CD4-positive, CD25-positive, alpha-beta regulatory T cell (primary cell): ENCODE measurements around the gene SHROOM3. TPM values are rescaled to one million over a fixed set of nuclear protein-coding genes. Genes with fewer than 3 reads are reported as not detected.

Experiments
- ATAC-seq, 2 donors: fragments of 150-1000 bp; cut with Tn5 transposase; one replicate each; pipeline ENCODE4 v1.10.0; 2021; ENCODE audit warnings: low read depth in 2 of 2, moderate number of reproducible peaks in 2 of 2, moderate library complexity in 1 of 2
- DNase-seq, 3 donors: peaks; one replicate each; pipeline versions ENCODE4 v3.0.0 to v3.0.0-alpha.2; 2012 to 2022; ENCODE audit warnings: mixed read lengths in 1 of 3
- H3K27ac ChIP-seq: one replicate; pipeline ENCODE4 v1.7.0; 2013; ENCODE audit warnings: mild to moderate bottlenecking, low read length; ENCODE audit not compliant: insufficient read depth, poor library complexity, severe bottlenecking
- H3K27me3 ChIP-seq: one replicate; pipeline ENCODE4 v1.7.0; 2013; ENCODE audit warnings: low read length; ENCODE audit not compliant: control insufficient read depth, insufficient read depth
- H3K36me3 ChIP-seq: one replicate; pipeline ENCODE4 v1.7.0; 2013; ENCODE audit warnings: mild to moderate bottlenecking, low read length, moderate library complexity; ENCODE audit not compliant: control insufficient read depth, insufficient read depth
- H3K4me1 ChIP-seq: 2 replicates; pipeline ENCODE4 v1.7.0; 2013; ENCODE audit warnings: mild to moderate bottlenecking, low read length; ENCODE audit not compliant: insufficient read depth, control insufficient read depth, poor library complexity, severe bottlenecking
- H3K4me3 ChIP-seq: one replicate; pipeline ENCODE4 v1.7.0; 2013; ENCODE audit warnings: low read depth, mild to moderate bottlenecking, low read length, moderate library complexity
- H3K9me3 ChIP-seq, 2 experiments: 1 replicate in 1 of 2; 2 replicates in 1 of 2; pipeline ENCODE4 v1.7.0; 2013; ENCODE audit warnings: low read length in 2 of 2, mild to moderate bottlenecking in 1 of 2, moderate library complexity in 1 of 2; ENCODE audit not compliant: control insufficient read depth in 2 of 2
- H3K27ac Mint-ChIP-seq, 3 donors: one replicate each; pipeline ENCODE4 v1.8.0; 2020 to 2022; ENCODE audit warnings: mild to moderate bottlenecking in 3 of 3, mixed read lengths in 3 of 3, moderate library complexity in 2 of 3
- H3K27me3 Mint-ChIP-seq: one replicate; pipeline ENCODE4 v1.8.0; 2022; ENCODE audit warnings: mild to moderate bottlenecking, mixed read lengths
- H3K36me3 Mint-ChIP-seq: one replicate; pipeline ENCODE4 v1.8.0; 2020; ENCODE audit warnings: mixed read lengths
- H3K4me1 Mint-ChIP-seq, 4 donors: one replicate each; pipeline ENCODE4 v1.8.0; 2020 to 2022; ENCODE audit warnings: mixed read lengths in 4 of 4, mild to moderate bottlenecking in 1 of 4
- H3K4me3 Mint-ChIP-seq, 4 donors: one replicate each; pipeline ENCODE4 v1.8.0; 2020 to 2022; ENCODE audit warnings: mild to moderate bottlenecking in 4 of 4, mixed read lengths in 4 of 4, moderate library complexity in 3 of 4
- H3K9me3 Mint-ChIP-seq, 7 donors: one replicate each; pipeline ENCODE4 v1.8.0; 2020 to 2022; ENCODE audit warnings: mixed read lengths in 7 of 7, mild to moderate bottlenecking in 3 of 7, moderate library complexity in 2 of 7
- polyA plus RNA-seq, 4 donors: library from polyadenylated mRNA; unstranded; fragments of 300-500 nt; fragmentation: Illumina TruSeq; gene quantifications; one replicate each; pipeline ENCODE4 v1.2.3, GENCODE V29; 2021
- total RNA-seq: library from RNA; stranded (reverse); gene quantifications from one replicate; pipeline ENCODE4 v1.2.3, GENCODE V29; 2022

SHROOM3 gene
- total and polyA plus RNA-seq, 5 donors from 2014 or later = not detected

DNA sequence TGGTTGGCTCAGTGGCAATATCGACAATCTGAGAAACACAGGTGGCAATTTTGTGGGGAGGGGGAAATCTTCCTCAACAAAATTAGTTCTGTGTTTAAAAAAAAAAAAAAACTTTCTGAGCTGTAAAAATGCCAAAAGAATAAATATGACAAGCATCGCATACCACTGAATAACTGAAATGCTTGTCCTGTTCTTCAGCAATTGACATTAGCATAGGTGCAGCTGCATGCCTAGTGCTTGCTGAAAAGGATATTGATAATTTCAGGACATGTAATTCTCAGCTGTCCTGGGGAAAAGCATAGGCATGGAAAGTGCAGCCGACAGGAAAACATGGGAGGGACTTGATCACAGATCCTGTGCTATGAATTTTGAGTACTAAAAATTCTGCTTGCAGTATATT is 315.7 kb downstream of the SHROOM3 start:
- Mint-ChIP-seq H3K4me3 (no peak overlapping the region), H3K4me1 (no peaks in the 10 kb centered on the region), H3K27ac (no peak overlapping the region), H3K9me3 (peaks cover 0 to 9% (median 0%) of the 10 kb centered on the region in 7 donors), H3K27me3 (peaks cover 32% of the 10 kb centered on the region), H3K36me3 (no peaks in the 10 kb centered on the region)
- ATAC-seq = no peak
- no peak for DNase-seq
- Histone ChIP-seq H3K4me1 (no peaks in the 10 kb centered on the region), H3K4me3 (no peak overlapping the region), H3K27me3 (peaks cover 15% of the 10 kb centered on the region), H3K27ac (no peak overlapping the region), H3K9me3 (peaks cover 6 to 7% of the 10 kb centered on the region in 2 experiments), H3K36me3 (no peaks in the 10 kb centered on the region)

DNA sequence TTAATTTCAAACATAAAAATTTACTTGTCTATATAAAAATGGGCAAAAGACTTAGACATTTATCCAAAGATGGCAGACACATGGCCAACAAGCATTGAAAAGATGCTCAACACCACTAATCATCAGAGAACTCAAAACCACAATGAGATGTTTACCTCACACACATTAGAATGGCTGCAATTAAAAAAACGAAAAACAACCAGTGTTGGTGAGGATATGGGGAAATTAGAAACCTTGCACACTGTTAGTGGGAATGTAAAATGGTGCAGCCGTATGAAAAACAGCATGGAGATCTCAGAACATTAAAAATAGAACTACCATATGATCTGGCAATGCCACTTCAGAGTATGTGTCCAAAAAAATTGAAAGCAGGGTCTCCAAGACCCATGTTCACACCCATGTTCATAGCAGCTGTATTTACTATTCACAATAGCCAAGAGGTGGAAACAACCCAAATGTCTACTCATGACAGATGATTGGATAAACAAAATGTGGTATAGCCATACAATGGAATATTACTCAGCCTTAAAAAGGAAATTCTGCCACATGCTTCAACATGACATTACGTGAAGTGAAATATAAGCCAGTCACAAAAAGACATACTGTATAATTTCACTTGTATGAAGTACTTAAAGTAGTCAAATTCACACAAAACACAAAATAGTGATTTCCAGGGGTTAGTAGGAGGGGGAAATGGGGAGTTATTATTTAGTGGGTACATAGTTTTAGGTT is 316.7 kb downstream of the SHROOM3 start:
- Mint-ChIP-seq H3K27ac (no peak overlapping the region), H3K4me3 (no peak overlapping the region), H3K27me3 (peaks cover 33% of the 10 kb centered on the region), H3K36me3 (no peaks in the 10 kb centered on the region), H3K9me3 (peaks cover 0 to 9% (median 0%) of the 10 kb centered on the region in 7 donors), H3K4me1 (no peaks in the 10 kb centered on the region)
- Histone ChIP-seq H3K27me3 (peaks cover 17% of the 10 kb centered on the region), H3K4me1 (no peaks in the 10 kb centered on the region), H3K4me3 (no peak overlapping the region), H3K9me3 (peaks cover 6 to 7% of the 10 kb centered on the region in 2 experiments), H3K27ac (no peak overlapping the region), H3K36me3 (no peaks in the 10 kb centered on the region)
- ATAC-seq = no peak
- no peak for DNase-seq

DNA sequence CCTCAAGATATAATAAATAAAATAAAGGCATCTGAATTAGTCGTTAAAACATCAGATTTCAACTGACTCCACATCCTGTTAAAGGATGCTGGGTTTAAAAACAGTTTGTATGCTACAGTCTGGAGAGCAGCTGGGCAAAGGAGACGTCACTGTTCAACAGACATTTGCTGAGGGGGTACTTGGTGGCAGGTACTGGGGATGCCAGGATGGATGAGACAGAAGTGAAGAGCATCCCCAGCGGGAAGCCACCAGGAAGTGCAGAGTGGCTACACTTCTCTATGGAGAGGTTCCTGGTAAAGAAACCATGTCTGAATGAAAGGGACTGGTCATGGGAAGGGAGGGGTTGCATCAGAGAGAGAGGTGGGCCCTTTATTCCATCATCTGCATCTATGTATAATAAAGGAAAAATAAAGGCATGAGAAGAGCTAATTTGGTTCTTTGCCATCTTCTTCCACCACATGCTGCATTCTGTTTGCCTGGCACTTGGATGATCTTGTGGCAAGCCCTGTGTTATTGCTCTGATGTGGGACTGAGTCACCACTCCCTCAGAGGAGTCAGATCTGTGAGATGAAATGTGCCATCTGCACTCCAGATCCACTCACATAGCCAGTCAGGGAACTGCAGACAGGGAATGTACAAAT is 318.0 kb downstream of the SHROOM3 start:
- Mint-ChIP-seq H3K4me1 (no peaks in the 10 kb centered on the region), H3K36me3 (no peaks in the 10 kb centered on the region), H3K27ac (no peak overlapping the region), H3K27me3 (peaks cover 33% of the 10 kb centered on the region), H3K9me3 (peaks cover 0 to 9% (median 0%) of the 10 kb centered on the region in 7 donors), H3K4me3 (no peak overlapping the region)
- H3K4me3 ChIP-seq = no peak overlapping the region
- peaks cover 6 to 7% of the 10 kb centered on the region in 2 experiments for H3K9me3 ChIP-seq
- H3K4me1 ChIP-seq = no peaks in the 10 kb centered on the region
- H3K36me3 ChIP-seq = no peaks in the 10 kb centered on the region
- no peak overlapping the region for H3K27ac ChIP-seq
- DNase-seq (no peak), ATAC-seq (no peak)
- peaks cover 17% of the 10 kb centered on the region for H3K27me3 ChIP-seq

DNA sequence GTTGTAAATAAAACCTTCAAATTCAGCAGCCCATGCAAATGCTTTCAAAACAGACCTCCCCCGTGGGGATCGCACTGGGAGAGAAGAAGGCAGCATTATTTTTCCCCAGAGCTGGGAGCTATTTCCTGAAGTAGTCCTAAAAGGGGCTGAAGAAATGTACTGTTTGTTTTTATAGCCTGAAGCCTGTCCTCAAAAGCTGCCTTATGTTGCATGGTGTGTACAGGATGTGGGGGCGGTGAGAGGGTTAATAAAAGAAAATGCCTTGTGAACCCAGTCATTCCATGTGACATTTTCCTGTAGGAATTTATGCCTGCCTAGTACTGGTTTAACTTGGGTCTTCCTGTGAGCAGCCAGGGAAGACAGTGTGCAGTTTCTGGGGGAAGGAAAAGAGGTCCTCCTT is 318.8 kb downstream of the SHROOM3 start:
- ATAC-seq = no peak
- Mint-ChIP-seq H3K9me3 (peaks cover 0 to 9% (median 0%) of the 10 kb centered on the region in 7 donors), H3K4me1 (peaks cover 0 to 2% (median 0%) of the 10 kb centered on the region in 4 donors), H3K36me3 (no peaks in the 10 kb centered on the region), H3K27ac (no peak overlapping the region), H3K4me3 (no peak overlapping the region), H3K27me3 (peaks cover 32% of the 10 kb centered on the region)
- H3K4me3 ChIP-seq = no peak overlapping the region
- H3K9me3 ChIP-seq = peaks cover 6 to 7% of the 10 kb centered on the region in 2 experiments
- DNase-seq = no peak
- no peaks in the 10 kb centered on the region for H3K36me3 ChIP-seq
- H3K4me1 ChIP-seq = no peaks in the 10 kb centered on the region
- H3K27me3 ChIP-seq = peaks cover 17% of the 10 kb centered on the region
- no peak overlapping the region for H3K27ac ChIP-seq

DNA sequence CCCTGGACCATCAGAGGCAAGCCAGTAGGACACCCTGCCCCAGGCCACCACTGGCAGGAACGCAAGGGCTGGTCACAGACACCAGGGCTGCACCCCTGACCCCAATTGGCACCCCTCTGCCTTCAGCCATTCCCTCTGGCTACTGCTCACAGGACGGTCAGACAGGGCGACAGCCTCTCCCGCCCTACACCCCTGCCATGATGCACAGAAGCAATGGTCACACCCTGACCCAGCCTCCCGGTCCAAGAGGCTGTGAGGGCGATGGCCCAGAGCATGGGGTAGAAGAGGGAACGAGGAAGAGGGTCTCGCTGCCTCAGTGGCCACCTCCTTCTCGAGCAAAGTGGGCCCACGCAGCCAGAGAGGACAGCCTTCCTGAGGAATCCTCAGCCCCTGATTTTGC is 319.4 kb downstream of the SHROOM3 start:
- ATAC-seq (no peak), DNase-seq (no peak)
- Histone ChIP-seq H3K27me3 (peaks cover 15% of the 10 kb centered on the region), H3K9me3 (peaks cover 6 to 7% of the 10 kb centered on the region in 2 experiments), H3K36me3 (no peaks in the 10 kb centered on the region), H3K4me1 (no peaks in the 10 kb centered on the region), H3K4me3 (no peak overlapping the region), H3K27ac (no peak overlapping the region)
- H3K27me3 Mint-ChIP-seq = peaks cover 28% of the 10 kb centered on the region
- H3K36me3 Mint-ChIP-seq = no peaks in the 10 kb centered on the region
- no peak overlapping the region for H3K27ac Mint-ChIP-seq
- peaks cover 0 to 2% (median 0%) of the 10 kb centered on the region in 4 donors for H3K4me1 Mint-ChIP-seq
- no peak overlapping the region for H3K4me3 Mint-ChIP-seq
- peaks cover 0 to 9% (median 0%) of the 10 kb centered on the region in 7 donors for H3K9me3 Mint-ChIP-seq

DNA sequence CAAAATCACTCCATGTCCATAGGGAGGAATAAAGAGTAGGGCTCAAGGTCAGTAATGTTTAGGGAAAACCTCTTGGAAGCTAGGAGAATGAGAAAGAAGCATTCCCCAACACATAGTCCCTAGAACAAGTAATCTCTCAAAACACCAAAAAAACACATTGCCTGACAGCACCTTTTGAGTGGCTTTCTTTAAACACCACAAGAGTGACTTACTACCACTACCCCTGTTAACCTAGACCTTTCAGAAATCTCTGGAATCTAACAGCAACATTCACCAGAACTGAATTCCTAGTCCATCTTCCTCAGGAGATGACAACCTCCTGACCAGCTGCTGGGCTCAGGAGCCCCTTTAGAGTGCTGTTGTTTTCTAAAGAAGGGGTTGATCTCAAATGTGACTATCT is 320.7 kb downstream of the SHROOM3 start:
- Mint-ChIP-seq H3K36me3 (no peaks in the 10 kb centered on the region), H3K9me3 (peaks cover 0 to 9% (median 0%) of the 10 kb centered on the region in 7 donors), H3K27ac (no peak overlapping the region), H3K4me3 (no peak overlapping the region), H3K4me1 (peaks cover 0 to 2% (median 0%) of the 10 kb centered on the region in 4 donors), H3K27me3 (peaks cover 29% of the 10 kb centered on the region)
- no peaks in the 10 kb centered on the region for H3K36me3 ChIP-seq
- peaks cover 19% of the 10 kb centered on the region for H3K27me3 ChIP-seq
- ATAC-seq (no peak), DNase-seq (no peak)
- H3K27ac ChIP-seq = no peak overlapping the region
- H3K4me3 ChIP-seq = no peak overlapping the region
- peaks cover 6 to 7% of the 10 kb centered on the region in 2 experiments for H3K9me3 ChIP-seq
- no peaks in the 10 kb centered on the region for H3K4me1 ChIP-seq

DNA sequence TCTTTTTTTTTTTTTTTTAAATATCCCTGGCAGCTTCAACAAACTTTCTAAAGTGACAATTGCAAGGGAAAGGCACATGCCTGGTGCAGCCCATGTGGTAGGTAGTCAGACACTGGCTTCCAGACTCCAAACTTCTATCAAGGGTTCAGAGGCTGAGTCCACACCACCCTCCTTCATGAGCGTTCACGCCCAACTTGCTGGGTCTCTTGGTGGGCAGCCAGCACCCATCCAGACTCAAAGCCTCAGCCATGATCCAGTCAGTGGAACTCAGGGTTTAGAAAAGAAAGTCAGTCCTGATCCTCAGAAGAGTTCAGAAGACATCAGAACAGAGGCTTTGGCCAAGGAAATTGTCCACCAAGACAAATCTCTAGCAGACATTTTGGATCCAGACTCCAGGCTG is 321.4 kb downstream of the SHROOM3 start:
- no peaks in the 10 kb centered on the region for H3K36me3 Mint-ChIP-seq

More for the DNA sequence above, 321.4 kb downstream of the SHROOM3 start:
- Mint-ChIP-seq H3K27me3 (peaks cover 33% of the 10 kb centered on the region), H3K27ac (no peak overlapping the region), H3K4me3 (no peak overlapping the region), H3K9me3 (peaks cover 0 to 8% (median 0%) of the 10 kb centered on the region in 7 donors), H3K4me1 (peaks cover 0 to 2% (median 0%) of the 10 kb centered on the region in 4 donors)
- peaks cover 15% of the 10 kb centered on the region for H3K27me3 ChIP-seq
- H3K4me3 ChIP-seq = no peak overlapping the region
- DNase-seq (no peak), ATAC-seq (no peak)
- peaks cover 6 to 7% of the 10 kb centered on the region in 2 experiments for H3K9me3 ChIP-seq
- no peak overlapping the region for H3K27ac ChIP-seq
- H3K36me3 ChIP-seq = no peaks in the 10 kb centered on the region
- H3K4me1 ChIP-seq = no peaks in the 10 kb centered on the region
